ENCODE measurements around the gene NTRK2. TPM values are rescaled to one million over a fixed set of nuclear protein-coding genes. Genes with fewer than 3 reads are reported as not detected.

Gene NTRK2
- polyA plus RNA-seq, 1 donor (not counting 4 experiments of a cell fraction or from before 2014, with no cell fraction given) = 0.08 TPM

- H3K36me3 ChIP-seq (ENCODE audit: control insufficient read depth in 2 of 2, extremely low read depth in 1 of 2, insufficient read depth in 2 of 2, low read length in 2 of 2) = no peaks in the 10 kb centered on the region
- no peaks in the 10 kb centered on the region for H3K9me1 ChIP-seq (ENCODE audit: control insufficient read depth, extremely low read depth, insufficient read depth, low read length)
- H2AFZ ChIP-seq (ENCODE audit: control insufficient read depth, low read length) = no peak overlapping the region
- H3K4me3 ChIP-seq (ENCODE audit: control insufficient read depth in 2 of 3, extremely low read depth in 1 of 3, insufficient read depth in 2 of 3, low read depth in 1 of 3, low read length in 3 of 3) = no peak overlapping the region
- H3K4me2 ChIP-seq (ENCODE audit: control insufficient read depth, extremely low read depth, insufficient read depth, low read depth, low read length) = no peak overlapping the region
- no peaks in the 10 kb centered on the region for H4K20me1 ChIP-seq (ENCODE audit: control insufficient read depth, extremely low read depth, insufficient read depth, low read length)
- H3K9me3 ChIP-seq (ENCODE audit: control insufficient read depth, low read depth, low read length) = no peaks in the 10 kb centered on the region
- no peaks in the 10 kb centered on the region for H3K27me3 ChIP-seq (ENCODE audit: control insufficient read depth, extremely low read depth, insufficient read depth, low read length)
- no peaks in the 10 kb centered on the region for H3K79me2 ChIP-seq (ENCODE audit: control insufficient read depth, insufficient read depth, low read length)
- TF ChIP-seq CTCF (optimal IDR thresholded peaks at IDR 0.05 in 1 of 3, IDR thresholded peaks at IDR 0.05 in 1 of 3, conservative IDR thresholded peaks at IDR 0.05 in 1 of 3; ENCODE audit: extremely low read depth in 1 of 3, insufficient read depth in 2 of 3, low read length in 3 of 3) (no peak), EZH2 (IDR thresholded peaks at IDR 0.05; ENCODE audit: low read length) (no peak)
- H3K4me1 ChIP-seq (ENCODE audit: control insufficient read depth, extremely low read depth, insufficient read depth, low read length) = no peaks in the 10 kb centered on the region
- DNase-seq (ENCODE audit: low read depth, low spot score) = no peak
- no peak overlapping the region for H3K27ac ChIP-seq (ENCODE audit: control insufficient read depth, insufficient read depth, low read length)
- dilution Hi-C loops (cut with MboI; ENCODE audit: extremely low pct_ligation_motif_present, low sequenced_read_pairs) = no loop called here
- no peak for FAIRE-seq
- no peak overlapping the region for H3K9ac ChIP-seq (ENCODE audit: control insufficient read depth, extremely low read depth, insufficient read depth, low read length)
These were observed 142.8 kb downstream of the NTRK2 start for GRCh38 chr9:84812355-84812754.

GRCh38 chr9:84812847-84813246 lies 143.3 kb downstream of the NTRK2 start:
- dilution Hi-C loops (cut with MboI; ENCODE audit: extremely low pct_ligation_motif_present, low sequenced_read_pairs) = no loop called here
- Histone ChIP-seq H3K4me1 (ENCODE audit: control insufficient read depth, extremely low read depth, insufficient read depth, low read length) (no peaks in the 10 kb centered on the region), H3K36me3 (ENCODE audit: control insufficient read depth in 2 of 2, extremely low read depth in 1 of 2, insufficient read depth in 2 of 2, low read length in 2 of 2) (no peaks in the 10 kb centered on the region), H3K9me1 (ENCODE audit: control insufficient read depth, extremely low read depth, insufficient read depth, low read length) (no peaks in the 10 kb centered on the region), H3K9ac (ENCODE audit: control insufficient read depth, extremely low read depth, insufficient read depth, low read length) (no peak overlapping the region), H2AFZ (ENCODE audit: control insufficient read depth, low read length) (no peak overlapping the region), H3K4me2 (ENCODE audit: control insufficient read depth, extremely low read depth, insufficient read depth, low read depth, low read length) (no peak overlapping the region), H4K20me1 (ENCODE audit: control insufficient read depth, extremely low read depth, insufficient read depth, low read length) (no peaks in the 10 kb centered on the region), H3K9me3 (ENCODE audit: control insufficient read depth, low read depth, low read length) (no peaks in the 10 kb centered on the region), H3K27ac (ENCODE audit: control insufficient read depth, insufficient read depth, low read length) (no peak overlapping the region), H3K4me3 (ENCODE audit: control insufficient read depth in 2 of 3, extremely low read depth in 1 of 3, insufficient read depth in 2 of 3, low read depth in 1 of 3, low read length in 3 of 3) (no peak overlapping the region), H3K79me2 (ENCODE audit: control insufficient read depth, insufficient read depth, low read length) (no peaks in the 10 kb centered on the region), H3K27me3 (ENCODE audit: control insufficient read depth, extremely low read depth, insufficient read depth, low read length) (no peaks in the 10 kb centered on the region)
- no peak for TF ChIP-seq CTCF (optimal IDR thresholded peaks at IDR 0.05 in 1 of 3, IDR thresholded peaks at IDR 0.05 in 1 of 3, conservative IDR thresholded peaks at IDR 0.05 in 1 of 3; ENCODE audit: extremely low read depth in 1 of 3, insufficient read depth in 2 of 3, low read length in 3 of 3)
- no peak for TF ChIP-seq EZH2 (IDR thresholded peaks at IDR 0.05; ENCODE audit: low read length)
- FAIRE-seq = no peak
- no peak for DNase-seq (ENCODE audit: low read depth, low spot score)
